ENCODE measurements around the gene OSTC. TPM values are rescaled to one million over a fixed set of nuclear protein-coding genes. Genes with fewer than 3 reads are reported as not detected.

The OSTC gene
- total RNA-seq, 4 donors from 2014 or later: 54.9 to 109 (median 80.8) TPM

DNA sequence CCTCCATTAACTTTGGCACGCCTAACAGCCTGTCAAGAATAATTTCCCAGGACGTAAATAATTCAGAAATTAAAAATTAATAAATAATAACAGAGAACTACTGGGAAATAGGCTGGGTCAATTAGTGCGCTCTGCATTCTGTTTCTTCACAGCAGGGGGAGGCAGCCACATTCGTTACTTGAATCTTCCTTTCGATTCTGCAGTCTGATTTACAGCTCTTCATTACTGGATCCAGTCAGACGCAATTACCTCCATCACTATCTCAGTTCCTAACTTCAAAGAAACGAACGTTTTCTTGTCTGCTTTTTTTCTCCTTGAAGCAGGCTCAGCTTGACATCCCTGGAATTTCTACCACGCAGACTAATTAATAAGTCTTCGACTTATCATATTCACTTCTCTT, 39.0 kb upstream of the OSTC start:
- TF ChIP-seq, protein P1, sequence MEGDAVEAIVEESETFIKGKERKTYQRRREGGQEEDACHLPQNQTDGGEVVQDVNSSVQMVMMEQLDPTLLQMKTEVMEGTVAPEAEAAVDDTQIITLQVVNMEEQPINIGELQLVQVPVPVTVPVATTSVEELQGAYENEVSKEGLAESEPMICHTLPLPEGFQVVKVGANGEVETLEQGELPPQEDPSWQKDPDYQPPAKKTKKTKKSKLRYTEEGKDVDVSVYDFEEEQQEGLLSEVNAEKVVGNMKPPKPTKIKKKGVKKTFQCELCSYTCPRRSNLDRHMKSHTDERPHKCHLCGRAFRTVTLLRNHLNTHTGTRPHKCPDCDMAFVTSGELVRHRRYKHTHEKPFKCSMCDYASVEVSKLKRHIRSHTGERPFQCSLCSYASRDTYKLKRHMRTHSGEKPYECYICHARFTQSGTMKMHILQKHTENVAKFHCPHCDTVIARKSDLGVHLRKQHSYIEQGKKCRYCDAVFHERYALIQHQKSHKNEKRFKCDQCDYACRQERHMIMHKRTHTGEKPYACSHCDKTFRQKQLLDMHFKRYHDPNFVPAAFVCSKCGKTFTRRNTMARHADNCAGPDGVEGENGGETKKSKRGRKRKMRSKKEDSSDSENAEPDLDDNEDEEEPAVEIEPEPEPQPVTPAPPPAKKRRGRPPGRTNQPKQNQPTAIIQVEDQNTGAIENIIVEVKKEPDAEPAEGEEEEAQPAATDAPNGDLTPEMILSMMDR (IDR thresholded peaks at IDR 0.05): no peak
- no peak for TF ChIP-seq POLR2A (IDR thresholded peaks at IDR 0.05)
- no peaks in the 10 kb centered on the region for H3K4me1 ChIP-seq
- H3K9me3 ChIP-seq: no peaks in the 10 kb centered on the region
- no peaks in the 10 kb centered on the region for H3K27me3 ChIP-seq
- 79 to 83% methylated on average over 10 of the region's 10 CpGs for WGBS, 2 donors
- H3K4me3 ChIP-seq: no peak overlapping the region
- intact Hi-C loops (cut with DNase I): no loop called here
- H3K36me3 ChIP-seq: no peaks in the 10 kb centered on the region
- no peak for DNase-seq
- H3K27ac ChIP-seq: no peak overlapping the region

DNA sequence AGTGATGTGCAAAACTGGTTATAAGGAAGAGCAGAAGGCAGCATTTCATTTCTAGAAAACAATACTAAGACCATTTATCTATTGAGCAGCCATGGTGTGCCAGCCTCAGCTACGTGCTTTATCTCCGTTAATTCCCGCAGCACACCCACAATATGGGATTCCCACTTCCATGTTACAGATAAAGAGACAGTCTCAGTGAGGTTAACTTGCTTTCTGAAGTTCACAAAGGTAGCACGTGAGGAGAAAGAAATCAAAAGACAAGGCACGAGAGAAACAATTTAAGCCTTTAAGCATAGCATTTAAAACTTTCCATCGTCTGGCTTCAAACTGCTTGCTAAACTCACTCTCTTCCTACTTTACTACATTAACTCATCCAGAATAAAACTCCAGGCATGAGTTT, 38.0 kb upstream of the OSTC start:
- Histone ChIP-seq H3K9me3 (no peaks in the 10 kb centered on the region), H3K27me3 (no peaks in the 10 kb centered on the region), H3K27ac (no peak overlapping the region), H3K4me1 (no peaks in the 10 kb centered on the region), H3K4me3 (no peak overlapping the region), H3K36me3 (no peaks in the 10 kb centered on the region)
- intact Hi-C loops (cut with DNase I): no loop called here
- 88 to 95% methylated on average over 6 of the region's 6 CpGs for WGBS, 2 donors
- TF ChIP-seq POLR2A (IDR thresholded peaks at IDR 0.05): no peak
- TF ChIP-seq, protein P1 (IDR thresholded peaks at IDR 0.05): no peak
- DNase-seq: no peak

DNA sequence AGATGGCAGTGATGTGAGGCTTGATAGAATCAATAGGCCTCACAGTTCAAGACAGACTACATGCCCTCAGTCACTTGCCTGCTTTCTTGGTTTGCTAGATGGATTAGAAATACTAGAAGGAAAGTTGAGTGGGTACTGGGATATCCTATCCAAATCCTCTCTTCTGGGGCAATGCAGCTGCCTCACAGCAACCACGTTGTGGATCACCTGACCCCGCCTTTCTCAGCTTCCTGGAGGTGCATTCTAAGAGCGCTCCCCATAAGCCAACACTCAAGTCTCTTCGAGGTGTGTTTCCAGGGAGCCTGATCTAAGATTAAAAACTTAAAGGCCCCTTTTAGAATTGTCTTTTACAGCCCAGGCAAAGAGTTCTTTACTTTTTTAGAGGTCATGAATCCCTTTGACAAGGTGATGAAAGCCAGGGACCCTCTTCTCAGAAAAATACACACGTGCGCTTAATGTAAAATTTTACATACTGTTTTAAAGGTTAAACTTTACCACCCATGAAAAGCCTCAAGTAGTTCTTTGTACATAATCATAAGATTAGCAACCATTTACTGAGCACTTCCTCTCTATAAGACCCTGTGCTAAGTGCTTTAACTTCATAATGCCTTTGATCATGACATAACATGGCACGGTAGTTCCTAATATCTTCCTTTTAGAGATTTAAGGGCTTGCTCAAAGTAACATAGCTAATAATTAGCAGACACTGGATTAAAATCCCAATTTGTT, 30.9 kb upstream of the OSTC start:
- Histone ChIP-seq H3K9me3 (no peaks in the 10 kb centered on the region), H3K36me3 (peaks cover 7 to 28% (median 27%) of the 10 kb centered on the region in 3 donors), H3K4me3 (peak overlapping the region; percentile 72 to 90 (median 85)), H3K4me1 (peaks cover 12 to 46% (median 23%) of the 10 kb centered on the region in 3 donors), H3K27me3 (no peaks in the 10 kb centered on the region), H3K27ac (peak overlapping the region; percentile 69 to 92 (median 88))
- TF ChIP-seq POLR2A (IDR thresholded peaks at IDR 0.05): no peak
- TF ChIP-seq, protein P1 (IDR thresholded peaks at IDR 0.05): no peak
- intact Hi-C loops (cut with DNase I): no loop called here
- no peak for DNase-seq
- 71 to 82% methylated on average over 7 of the region's 7 CpGs for WGBS, 2 donors

DNA sequence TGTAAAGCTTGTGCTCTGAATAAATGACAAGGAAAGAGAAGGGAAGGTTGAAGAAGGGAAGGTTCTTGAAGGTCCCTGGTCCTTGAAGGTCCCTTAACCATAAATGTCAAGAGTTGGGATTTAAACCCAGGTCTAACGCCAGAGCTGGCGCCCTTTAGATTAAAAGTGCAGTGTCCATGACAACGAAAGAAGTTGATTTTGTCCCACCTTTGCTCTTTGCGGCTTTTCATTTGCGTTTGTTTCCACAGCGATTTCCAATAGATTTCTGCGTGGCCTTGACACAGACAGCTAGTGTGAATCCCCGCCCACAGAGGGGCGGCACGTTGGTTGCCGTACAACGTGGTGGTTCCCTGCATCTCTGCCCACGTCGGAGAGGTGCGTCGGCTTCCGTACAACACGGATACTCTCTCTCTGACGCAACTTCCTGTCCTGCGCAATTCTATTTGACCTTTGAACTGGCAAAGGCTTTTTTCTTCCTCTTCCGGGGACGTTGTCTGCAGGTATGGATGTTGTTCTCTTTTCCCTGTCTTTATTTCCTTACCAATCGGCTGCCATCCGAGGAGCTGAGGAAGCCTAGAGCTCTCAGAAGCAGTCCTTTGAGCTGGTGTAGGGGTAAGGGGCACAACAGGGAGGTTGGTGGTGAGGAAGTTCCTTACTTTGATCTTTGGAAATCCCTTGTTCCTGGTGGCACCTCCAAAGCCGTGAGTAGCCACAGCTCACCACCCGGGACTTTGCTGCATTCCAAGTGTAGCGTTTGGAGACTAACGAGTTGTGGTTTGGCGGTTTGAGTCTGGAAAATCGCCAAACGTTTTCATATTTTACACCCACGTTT, 30.1 kb upstream of the OSTC start, which contains the start of gene RPL34:
Gene RPL34, plus strand, starts transcription at position 476 of the 832 bp plus-strand sequence. CDS start 1,384 bp downstream, outside the sequence.
- WGBS, 2 donors: 0 to 1% methylated on average over 24 to 31 of the region's 32 CpGs
- H3K4me1 ChIP-seq: peaks cover 12 to 47% (median 23%) of the 10 kb centered on the region in 3 donors
- intact Hi-C loops (cut with DNase I): no loop called here
- DNase-seq: peak; percentile 91
- TF ChIP-seq POLR2A (IDR thresholded peaks at IDR 0.05): peak in 3 of 4 donors; percentile 72 to 93 (median 89)
- TF ChIP-seq, protein P1 (IDR thresholded peaks at IDR 0.05): no peak
- peaks cover 9 to 36% (median 33%) of the 10 kb centered on the region in 3 donors for H3K36me3 ChIP-seq
- H3K4me3 ChIP-seq: peak within 1 kb of the TSS; percentile 72 to 90 (median 85)
- H3K27ac ChIP-seq: peak within 1 kb of the TSS; percentile 88 to 93 (median 90)
- no peaks in the 10 kb centered on the region for H3K27me3 ChIP-seq
- no peaks in the 10 kb centered on the region for H3K9me3 ChIP-seq
